Right renal cortex interstitium (tissue), 3 donors: ENCODE results near the gene TRPM7. TPM values are rescaled to one million over a fixed set of nuclear protein-coding genes. Genes with fewer than 3 reads are reported as not detected.
A peak's percentile ranks its signal among the peaks of the same experiment; 100 is the strongest.
"Not testable (repeated sequence)": the region's sequence is repeated elsewhere in the genome, so short reads cannot be mapped to it uniquely, and the experiment has no call there.

ENCODE experiments used
- DNase-seq, 3 donors: peaks; one replicate each; pipeline ENCODE4 v3.0.0-alpha.2; 2013; ENCODE audit warnings: low read depth in 3 of 3, low spot score in 2 of 3
- polyA plus RNA-seq, 3 donors: library from polyadenylated mRNA; unstranded; fragments of 120-200 nt; gene quantifications; one replicate each; pipeline ENCODE4 v1.2.1, GENCODE V29; 2013; ENCODE audit not compliant: insufficient read length in 3 of 3

Gene TRPM7
- polyA plus RNA-seq, 3 donors: 45.9 to 50.1 (median 48.5) TPM

- no peak for DNase-seq
These were observed 20.7 kb downstream of the TRPM7 start for GRCh38 chr15:50665938-50666337.

GRCh38 chr15:50655555-50655954 is 31.0 kb downstream of the TRPM7 start:
- DNase-seq: no peak

- no peak for DNase-seq
These were observed 33.3 kb downstream of the TRPM7 start for GRCh38 chr15:50653156-50653743.

GRCh38 chr15:50652671-50653070 is 33.9 kb downstream of the TRPM7 start:
- DNase-seq: no peak

GRCh38 chr15:50641318-50641717 is 45.3 kb downstream of the TRPM7 start:
- no peak for DNase-seq

- DNase-seq: no peak
These were observed 50.5 kb downstream of the TRPM7 start for GRCh38 chr15:50636146-50636545.

DNA sequence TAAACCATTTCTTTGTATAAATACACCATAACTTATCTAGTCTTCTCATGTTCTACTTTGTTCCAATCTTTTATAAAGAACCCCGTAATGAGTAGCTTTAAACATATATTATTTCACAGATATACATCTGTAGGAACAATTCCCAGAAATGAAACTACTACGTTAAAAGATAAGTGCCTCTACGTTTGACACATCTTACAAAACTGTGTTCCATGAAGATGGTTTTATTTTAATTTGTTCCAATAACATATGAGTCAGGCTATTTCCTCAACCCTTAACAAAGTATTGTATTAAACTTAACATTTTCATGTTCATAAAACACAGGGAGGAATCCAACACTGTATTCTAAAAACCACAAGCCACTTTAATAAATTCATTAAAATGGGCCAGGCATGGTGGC is 52.9 kb downstream of the TRPM7 start:
- no peak for DNase-seq

GRCh38 chr15:50628421-50628820 is 58.2 kb downstream of the TRPM7 start:
- no peak for DNase-seq

- no peak for DNase-seq
These were observed 59.1 kb downstream of the TRPM7 start for GRCh38 chr15:50627351-50628055.

DNA sequence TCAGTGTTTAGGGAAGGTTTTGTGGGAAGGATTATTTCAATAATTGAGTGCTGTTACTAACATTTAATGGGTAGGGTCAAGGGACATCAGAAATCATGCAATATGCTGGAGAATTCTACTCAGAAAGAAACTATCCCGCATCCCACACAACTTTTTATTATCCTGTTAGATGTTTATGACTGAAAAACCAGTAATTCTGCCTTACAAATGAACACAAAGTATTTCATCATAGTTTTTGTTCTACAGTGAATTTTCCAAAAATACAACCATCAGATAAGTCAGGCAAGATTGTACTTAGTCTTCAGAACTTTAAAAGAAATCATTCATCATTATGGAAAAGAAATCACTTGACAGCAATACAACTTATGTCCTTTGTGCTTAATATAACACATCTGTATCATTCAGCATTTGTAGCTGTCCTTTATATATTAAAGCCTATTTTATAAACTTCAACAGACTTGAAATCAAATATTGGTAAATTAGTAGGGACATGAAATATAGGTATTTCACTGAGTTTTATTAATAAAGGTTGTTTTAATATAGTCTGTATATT is 61.9 kb downstream of the TRPM7 start:
- DNase-seq: peak in 2 of 3 donors; percentile 13 to 15

DNA sequence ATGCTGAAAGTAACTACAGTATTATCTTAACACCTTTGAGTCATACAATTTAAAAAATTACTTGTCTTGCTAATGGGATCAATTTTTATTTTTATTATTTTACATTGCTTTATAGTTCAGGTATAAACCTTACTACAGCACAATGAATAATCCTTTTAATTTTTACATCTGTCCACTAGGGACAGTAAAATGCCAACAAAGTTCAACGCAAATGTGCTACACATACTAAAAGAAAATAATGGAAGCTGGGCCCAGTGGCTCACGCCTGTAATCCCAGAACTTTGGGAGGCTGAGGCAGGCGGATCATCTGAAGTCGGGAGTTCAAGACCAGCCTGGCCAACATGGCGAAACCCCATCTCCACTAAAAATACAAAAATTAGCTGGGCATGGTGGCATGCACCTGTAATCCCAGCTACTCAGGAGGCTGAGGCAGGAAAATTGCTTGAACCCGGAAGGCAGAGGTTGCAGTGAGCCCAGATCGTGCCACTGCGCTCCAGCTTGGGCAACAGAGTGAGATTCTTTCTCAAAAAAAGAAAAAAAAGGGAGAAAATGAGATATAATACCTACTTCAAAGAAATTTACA is 64.1 kb downstream of the TRPM7 start:
- DNase-seq: not testable (repeated sequence)

GRCh38 chr15:50616960-50617359 is 69.6 kb downstream of the TRPM7 start:
- not testable (repeated sequence) for DNase-seq

DNA sequence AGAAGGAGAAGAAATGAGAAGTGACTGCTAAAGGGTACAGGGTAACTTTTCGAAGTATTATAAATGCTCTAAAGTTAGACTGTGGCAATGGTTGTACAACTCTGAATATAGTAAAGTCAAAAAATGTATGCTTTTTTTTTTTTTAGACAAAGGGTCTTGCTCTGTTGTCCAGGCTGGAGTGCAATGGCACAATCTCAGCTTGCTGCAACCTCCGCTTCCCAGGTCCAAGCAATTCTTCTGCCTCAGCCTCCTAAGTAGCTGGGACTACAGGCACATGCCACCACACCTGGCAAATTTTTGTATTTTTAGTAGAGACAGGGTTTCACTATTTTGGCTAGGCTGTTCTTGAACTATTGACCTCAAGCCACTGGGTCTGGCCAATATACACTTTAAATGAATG is 70.0 kb downstream of the TRPM7 start:
- not testable (repeated sequence) for DNase-seq

- no peak for DNase-seq
These were observed 73.0 kb downstream of the TRPM7 start for GRCh38 chr15:50613600-50613999.

- DNase-seq: no peak
These were observed 79.5 kb downstream of the TRPM7 start for GRCh38 chr15:50607129-50607528.

- DNase-seq: no peak
These were observed 81.1 kb downstream of the TRPM7 start for GRCh38 chr15:50605462-50605861.

- DNase-seq: not testable (repeated sequence)
These were observed 84.6 kb downstream of the TRPM7 start for GRCh38 chr15:50602028-50602427.

GRCh38 chr15:50594311-50594710 is 92.3 kb downstream of the TRPM7 start:
- no peak for DNase-seq

GRCh38 chr15:50593761-50594160 is 92.8 kb downstream of the TRPM7 start:
- DNase-seq: no peak

DNA sequence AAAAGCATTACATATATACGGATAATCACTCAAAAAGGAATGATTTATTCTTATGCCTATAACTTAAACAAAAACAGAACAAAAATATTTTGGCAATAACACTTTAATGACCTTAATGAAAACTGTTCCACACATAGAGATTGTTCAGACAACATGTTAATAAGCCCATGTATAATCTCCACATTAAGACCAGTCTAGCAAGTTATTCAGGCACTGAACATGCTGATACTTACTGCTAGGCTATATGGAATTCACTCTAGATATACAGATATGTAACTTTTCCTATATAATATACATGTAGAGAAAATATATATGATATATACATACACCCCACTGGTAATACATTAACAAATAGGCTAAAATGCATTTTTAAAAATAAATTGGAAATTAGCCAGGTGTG is 96.3 kb downstream of the TRPM7 start:
- DNase-seq: no peak

DNA sequence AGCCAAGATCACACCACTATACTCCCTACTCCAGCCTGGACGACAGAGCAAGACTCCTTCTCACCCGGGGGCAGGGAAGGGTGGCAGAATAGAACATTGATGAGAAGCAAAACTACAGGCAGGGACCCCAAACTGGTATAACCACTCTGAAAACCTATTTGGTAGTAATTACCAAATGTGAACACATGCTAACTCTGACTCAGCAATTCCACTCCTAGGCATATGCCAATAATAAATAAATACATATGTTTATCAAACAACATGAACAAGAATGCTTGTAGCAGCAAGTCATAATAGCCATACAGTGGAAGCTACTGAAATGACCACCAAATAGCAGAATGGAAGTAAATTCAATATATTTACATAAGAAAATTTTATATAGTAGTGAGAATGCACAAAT is 109.1 kb downstream of the TRPM7 start:
- DNase-seq: no peak

GRCh38 chr15:50576166-50576565 is 110.4 kb downstream of the TRPM7 start:
- DNase-seq: no peak
